Muscle layer of colon (tissue), 2 donors: ENCODE measurements around the gene GPM6B.

Experiments
- H3K27ac ChIP-seq: one replicate; pipeline ENCODE4 v1.7.0; 2013; ENCODE audit warnings: low read depth, mild to moderate bottlenecking, low read length, moderate library complexity
- H3K27me3 ChIP-seq, 2 donors: one replicate each; pipeline ENCODE4 v1.7.0; 2013; ENCODE audit warnings: low read length in 2 of 2, mild to moderate bottlenecking in 2 of 2; ENCODE audit not compliant: insufficient read depth in 2 of 2, control insufficient read depth in 1 of 2
- H3K36me3 ChIP-seq: one replicate; pipeline ENCODE4 v1.7.0; 2013; ENCODE audit warnings: mild to moderate bottlenecking, low read length; ENCODE audit not compliant: insufficient read depth
- H3K4me1 ChIP-seq: one replicate; pipeline ENCODE4 v1.7.0; 2013; ENCODE audit warnings: mild to moderate bottlenecking, low read length; ENCODE audit not compliant: insufficient read depth
- H3K4me3 ChIP-seq, 2 donors: one replicate each; pipeline ENCODE4 v1.7.0; 2013; ENCODE audit warnings: low read length in 2 of 2, low read depth in 1 of 2, mild to moderate bottlenecking in 1 of 2, moderate library complexity in 1 of 2
- H3K9ac ChIP-seq: one replicate; pipeline ENCODE4 v1.7.0; 2013; ENCODE audit warnings: low read length
- H3K9me3 ChIP-seq: one replicate; pipeline ENCODE4 v1.7.0; 2013; ENCODE audit warnings: mild to moderate bottlenecking, low read length
- donor health status: abdominal sarcoma.
- donor health status: Adenocarcinoma of cecum.

GPM6B gene

GRCh38 chrX:13791145-13791544 is 25.7 kb downstream of the GPM6B start:
- H3K36me3 ChIP-seq: no peaks in the 10 kb centered on the region
- H3K4me1 ChIP-seq: peaks cover 15% of the 10 kb centered on the region
- H3K27ac ChIP-seq: no peak overlapping the region
- H3K9ac ChIP-seq: no peak overlapping the region
- peaks cover 0 to 6% of the 10 kb centered on the region in 2 donors for H3K27me3 ChIP-seq
- H3K4me3 ChIP-seq: no peak overlapping the region
- H3K9me3 ChIP-seq: no peaks in the 10 kb centered on the region

- Histone ChIP-seq H3K36me3 (no peaks in the 10 kb centered on the region), H3K9ac (no peak overlapping the region), H3K27me3 (peaks cover 0 to 6% of the 10 kb centered on the region in 2 donors), H3K4me3 (no peak overlapping the region), H3K27ac (no peak overlapping the region), H3K9me3 (no peaks in the 10 kb centered on the region), H3K4me1 (peaks cover 15% of the 10 kb centered on the region)
Measured at GRCh38 chrX:13790206-13791131, 26.4 kb downstream of the GPM6B start.

DNA sequence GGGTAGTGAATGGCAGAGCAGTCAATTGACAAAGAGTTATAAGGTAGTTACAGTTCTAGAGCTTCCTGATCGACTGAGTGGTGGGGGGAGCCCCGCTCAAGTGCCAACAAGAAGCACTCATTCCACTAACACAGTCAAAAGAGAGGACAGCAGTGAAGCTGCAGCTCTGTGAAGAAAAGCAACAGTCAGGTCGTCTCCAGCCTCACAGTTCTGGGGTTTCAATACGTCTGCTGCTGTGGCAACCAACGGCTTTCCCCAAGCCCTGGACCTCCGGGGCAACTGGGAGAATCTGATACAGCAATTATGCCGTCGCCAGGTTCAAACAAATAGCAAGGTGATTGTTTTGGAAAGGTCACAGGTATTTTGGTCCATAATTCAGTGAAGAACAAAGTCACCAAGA is 30.8 kb downstream of the GPM6B start:
- Histone ChIP-seq H3K9ac (no peak overlapping the region), H3K9me3 (no peaks in the 10 kb centered on the region)

GRCh38 chrX:13780868-13781427 is 35.9 kb downstream of the GPM6B start:
- H3K4me1 ChIP-seq: no peaks in the 10 kb centered on the region
- no peak overlapping the region for H3K4me3 ChIP-seq
- H3K27me3 ChIP-seq: peaks cover 0 to 8% of the 10 kb centered on the region in 2 donors
- H3K9me3 ChIP-seq: no peaks in the 10 kb centered on the region
- no peaks in the 10 kb centered on the region for H3K36me3 ChIP-seq
- no peak overlapping the region for H3K27ac ChIP-seq
- H3K9ac ChIP-seq: no peak overlapping the region

More for the DNA sequence above, 30.8 kb downstream of the GPM6B start:
- H3K36me3 ChIP-seq: no peaks in the 10 kb centered on the region
- peaks cover 4 to 6% of the 10 kb centered on the region in 2 donors for H3K27me3 ChIP-seq
- H3K4me1 ChIP-seq: peaks cover 6% of the 10 kb centered on the region
- H3K27ac ChIP-seq: no peak overlapping the region
- H3K4me3 ChIP-seq: no peak overlapping the region

GRCh38 chrX:13778916-13779315 is 38.0 kb downstream of the GPM6B start:
- H3K27me3 ChIP-seq: peaks cover 0 to 8% of the 10 kb centered on the region in 2 donors
- H3K27ac ChIP-seq: no peak overlapping the region
- H3K9me3 ChIP-seq: no peaks in the 10 kb centered on the region
- H3K4me1 ChIP-seq: no peaks in the 10 kb centered on the region
- no peak overlapping the region for H3K4me3 ChIP-seq
- peaks cover 4% of the 10 kb centered on the region for H3K36me3 ChIP-seq
- no peak overlapping the region for H3K9ac ChIP-seq

DNA sequence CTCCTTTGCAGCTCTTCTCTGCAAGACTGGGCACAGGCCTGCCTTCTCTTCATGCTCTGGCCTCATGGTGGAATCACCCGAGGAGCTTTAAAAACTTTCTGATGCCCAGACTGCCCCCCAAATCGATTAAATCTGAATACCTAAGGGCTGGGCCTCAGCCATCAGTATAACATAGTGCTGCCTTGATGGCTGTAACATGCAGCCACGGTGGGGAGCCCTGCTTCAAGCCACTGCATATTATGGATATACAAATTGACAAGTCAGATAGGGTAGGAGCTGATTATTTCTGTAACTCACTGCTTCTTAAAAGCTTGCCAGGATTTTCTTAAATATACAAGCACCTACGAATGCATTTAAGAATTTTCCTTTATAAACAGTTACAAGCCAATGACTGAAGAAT is 40.5 kb downstream of the GPM6B start:
- Histone ChIP-seq H3K9ac (no peak overlapping the region), H3K4me1 (no peaks in the 10 kb centered on the region), H3K27me3 (peaks cover 0 to 5% of the 10 kb centered on the region in 2 donors), H3K9me3 (no peaks in the 10 kb centered on the region), H3K36me3 (peaks cover 8% of the 10 kb centered on the region), H3K4me3 (no peak overlapping the region), H3K27ac (no peak overlapping the region)

DNA sequence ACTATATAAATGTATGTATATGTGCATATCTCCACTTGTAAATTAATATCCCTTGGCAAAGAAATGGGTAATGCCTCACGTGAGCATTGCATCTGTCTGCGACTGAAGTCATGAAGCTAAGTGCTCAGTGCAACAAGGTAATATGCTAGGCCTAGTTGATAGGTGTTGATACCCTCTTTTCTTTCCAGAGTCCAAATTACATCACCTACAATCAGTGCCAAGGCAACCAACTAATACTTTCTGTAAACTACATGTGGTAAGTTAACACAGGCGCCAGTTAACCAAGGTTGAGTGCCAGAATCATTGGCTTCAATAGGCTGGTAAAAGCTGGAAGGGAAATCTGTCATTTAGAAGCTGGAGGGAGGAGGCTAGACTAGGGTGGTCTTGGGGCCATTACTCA is 41.1 kb downstream of the GPM6B start:
- Histone ChIP-seq H3K27ac (no peak overlapping the region), H3K4me3 (no peak overlapping the region), H3K9ac (no peak overlapping the region), H3K4me1 (no peaks in the 10 kb centered on the region), H3K27me3 (peaks cover 0 to 1% of the 10 kb centered on the region in 2 donors), H3K36me3 (peaks cover 8% of the 10 kb centered on the region), H3K9me3 (no peaks in the 10 kb centered on the region)

DNA sequence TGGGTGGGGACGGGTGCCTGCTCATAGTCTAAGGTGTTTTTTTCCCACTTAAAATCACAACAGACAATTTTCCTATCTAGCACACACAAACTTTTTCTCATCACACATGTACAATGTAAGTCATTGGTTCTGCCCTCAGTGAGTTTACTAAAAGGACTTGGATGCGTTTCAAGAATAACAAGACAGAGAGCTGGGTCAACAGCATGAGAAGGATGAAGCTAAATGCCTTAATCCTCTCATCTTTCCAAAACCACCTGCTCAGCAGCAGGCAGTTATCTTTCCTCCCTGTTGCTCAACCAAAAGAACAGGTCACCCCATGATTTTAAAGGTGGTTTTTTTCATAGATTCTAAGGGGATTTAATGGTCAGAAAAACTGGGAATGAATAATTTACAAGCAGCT is 42.2 kb downstream of the GPM6B start:
- no peak overlapping the region for H3K27ac ChIP-seq
- peaks cover 15% of the 10 kb centered on the region for H3K36me3 ChIP-seq
- H3K4me3 ChIP-seq: no peak overlapping the region
- no peak overlapping the region for H3K9ac ChIP-seq
- H3K27me3 ChIP-seq: no peaks in the 10 kb centered on the region
- H3K9me3 ChIP-seq: no peaks in the 10 kb centered on the region
- H3K4me1 ChIP-seq: no peaks in the 10 kb centered on the region

DNA sequence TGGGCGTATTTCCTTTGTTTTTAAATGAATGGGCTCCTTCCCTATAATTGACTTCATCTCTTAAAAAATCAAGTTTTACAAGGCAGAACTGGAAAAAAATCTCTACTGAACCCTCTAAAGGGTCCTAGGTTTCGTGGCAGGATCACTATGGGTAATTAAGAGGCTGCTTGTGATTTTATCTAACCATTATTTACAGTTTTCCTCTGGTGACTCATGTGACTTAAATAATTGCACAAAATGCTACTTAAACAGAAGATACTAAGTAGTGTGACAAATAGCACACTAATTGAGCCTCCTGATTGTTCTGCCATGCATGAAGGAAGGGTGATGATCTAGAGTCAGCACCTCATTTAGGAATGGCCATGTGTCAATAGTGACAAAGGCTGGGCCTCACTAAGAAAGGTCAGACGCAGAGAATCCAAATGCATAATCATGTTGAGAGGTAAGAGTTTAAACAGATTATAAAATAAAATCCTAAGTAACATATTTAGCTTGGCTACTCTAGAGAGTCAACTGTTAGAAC is 46.8 kb downstream of the GPM6B start:
- no peak overlapping the region for H3K27ac ChIP-seq
- H3K4me1 ChIP-seq: no peaks in the 10 kb centered on the region
- no peaks in the 10 kb centered on the region for H3K9me3 ChIP-seq
- no peaks in the 10 kb centered on the region for H3K27me3 ChIP-seq
- H3K9ac ChIP-seq: no peak overlapping the region
- H3K4me3 ChIP-seq: no peak overlapping the region
- H3K36me3 ChIP-seq: peaks cover 27% of the 10 kb centered on the region

- H3K9ac ChIP-seq: no peak overlapping the region
- no peak overlapping the region for H3K4me3 ChIP-seq
- H3K4me1 ChIP-seq: no peaks in the 10 kb centered on the region
- peaks cover 23% of the 10 kb centered on the region for H3K36me3 ChIP-seq
- H3K27ac ChIP-seq: no peak overlapping the region
- no peaks in the 10 kb centered on the region for H3K9me3 ChIP-seq
- no peaks in the 10 kb centered on the region for H3K27me3 ChIP-seq
Measured at GRCh38 chrX:13768939-13769338, 48.0 kb downstream of the GPM6B start.

DNA sequence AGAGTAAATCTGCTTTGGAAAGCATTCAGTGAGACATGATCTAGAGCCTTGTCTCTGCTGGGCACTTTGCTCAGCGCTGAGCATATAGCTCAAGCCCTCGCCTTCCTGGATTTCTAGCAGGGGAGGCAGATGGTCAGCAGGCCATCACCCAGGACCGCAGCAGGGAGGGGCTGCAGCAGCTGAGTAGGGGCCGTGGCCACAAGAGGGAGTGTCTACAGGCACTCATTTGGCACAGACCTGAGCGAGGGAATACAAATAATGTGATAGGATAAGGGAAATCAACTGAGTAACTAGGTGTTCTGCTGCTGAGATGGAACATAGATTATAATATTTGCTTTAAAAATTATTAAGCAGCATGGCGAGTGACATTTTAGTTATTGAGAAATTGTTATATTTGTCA is 52.1 kb downstream of the GPM6B start:
- H3K4me3 ChIP-seq: no peak overlapping the region
- no peaks in the 10 kb centered on the region for H3K9me3 ChIP-seq
- no peak overlapping the region for H3K9ac ChIP-seq
- no peak overlapping the region for H3K27ac ChIP-seq
- H3K4me1 ChIP-seq: no peaks in the 10 kb centered on the region
- peaks cover 19% of the 10 kb centered on the region for H3K36me3 ChIP-seq
- no peaks in the 10 kb centered on the region for H3K27me3 ChIP-seq
